Karpas-422 (cell line): Measurements from ENCODE around the gene TOP2B. TPM values are rescaled to one million over a fixed set of nuclear protein-coding genes. Genes with fewer than 3 reads are reported as not detected.

Source experiments
- DNase-seq: peaks from one replicate; pipeline ENCODE4 v3.0.0-alpha.2; 2015
- H2AFZ ChIP-seq: fragments of 200-600 bp; sonication (generic); 2 replicates; pipeline ENCODE4 v1.6.1; 2014; ENCODE audit warnings: antibody characterized with exemption, low read length, mixed read lengths
- H3K27ac ChIP-seq: fragments of 200-600 bp; sonication (generic); 2 replicates; pipeline ENCODE4 v1.5.1; 2014; ENCODE audit warnings: mild to moderate bottlenecking, low read length, moderate library complexity
- H3K27me3 ChIP-seq: fragments of 200-600 bp; sonication (generic); 2 replicates; pipeline ENCODE4 v1.6.1; 2014; ENCODE audit warnings: low read length, mixed read lengths
- H3K36me3 ChIP-seq: fragments of 200-600 bp; sonication (generic); 2 replicates; pipeline ENCODE4 v1.6.1; 2014; ENCODE audit warnings: low read length, mixed read lengths; ENCODE audit not compliant: insufficient read depth
- H3K4me1 ChIP-seq: fragments of 200-600 bp; sonication (generic); 2 replicates; pipeline ENCODE4 v1.6.1; 2014; ENCODE audit warnings: mild to moderate bottlenecking, low read length, mixed read lengths
- H3K4me2 ChIP-seq: fragments of 200-600 bp; sonication (generic); 2 replicates; pipeline ENCODE4 v1.6.1; 2014; ENCODE audit warnings: low read length, low read depth, mild to moderate bottlenecking; ENCODE audit not compliant: poor library complexity, severe bottlenecking
- H3K4me3 ChIP-seq: fragments of 200-600 bp; sonication (generic); 2 replicates; pipeline ENCODE4 v1.5.1; 2014; ENCODE audit warnings: mild to moderate bottlenecking, antibody characterized with exemption, low read length, mixed read lengths
- H3K79me2 ChIP-seq: fragments of 200-600 bp; sonication (generic); 2 replicates; pipeline ENCODE4 v1.6.1; 2014; ENCODE audit warnings: mild to moderate bottlenecking, low read length, mixed read lengths
- H3K9ac ChIP-seq: fragments of 200-600 bp; sonication (generic); 2 replicates; pipeline ENCODE4 v1.6.0; 2014; ENCODE audit warnings: low read length
- H3K9me2 ChIP-seq: fragments of 200-600 bp; sonication (generic), shearing (Covaris generic); replicated peaks from 2 replicates; pipeline ENCODE4 v1.6.0; 2014; ENCODE audit warnings: mild to moderate bottlenecking, low read length, moderate library complexity; ENCODE audit not compliant: insufficient read depth
- H3K9me3 ChIP-seq: fragments of 300-700, 200-600 bp; sonication (generic); 2 replicates; pipeline ENCODE4 v1.6.1; 2014; ENCODE audit warnings: low read length, mixed read lengths
- H4K20me1 ChIP-seq: fragments of 200-600 bp; sonication (generic); 2 replicates; pipeline ENCODE4 v1.6.1; 2014; ENCODE audit warnings: mild to moderate bottlenecking, antibody characterized with exemption, low read length, low read depth; ENCODE audit not compliant: insufficient read depth
- total RNA-seq: library from RNA; depleted of rRNA; stranded (reverse); fragments of >200 nt; shearing (Covaris generic); gene quantifications from 2 replicates; pipeline ENCODE4 v1.2.3, GENCODE V29; 2014; ENCODE audit warnings: low replicate concordance

TOP2B gene
- total RNA-seq, 1 experiment from 2014 or later, result 155 TPM

- no peak overlapping the region for H2AFZ ChIP-seq
- DNase-seq, result no peak
- H3K4me1 ChIP-seq, result no peaks in the 10 kb centered on the region
- H4K20me1 ChIP-seq, result no peaks in the 10 kb centered on the region
- H3K4me2 ChIP-seq, result no peak overlapping the region
- peaks cover 10% of the 10 kb centered on the region; the same call in 1 of the 2 replicates for H3K79me2 ChIP-seq
- H3K9me3 ChIP-seq, result no peaks in the 10 kb centered on the region
- no peaks in the 10 kb centered on the region for H3K9me2 ChIP-seq
- no peak overlapping the region for H3K9ac ChIP-seq
- no peak overlapping the region for H3K27ac ChIP-seq
- H3K27me3 ChIP-seq, result no peaks in the 10 kb centered on the region
- H3K4me3 ChIP-seq, result no peak overlapping the region
- peaks cover 79% of the 10 kb centered on the region for H3K36me3 ChIP-seq
These were observed 43.6 kb downstream of the TOP2B start for GRCh38 chr3:25621087-25621486.

GRCh38 chr3:25620493-25620892 is 44.2 kb downstream of the TOP2B start:
- no peak overlapping the region for H3K4me3 ChIP-seq
- H2AFZ ChIP-seq, result no peak overlapping the region
- H3K79me2 ChIP-seq, result peaks cover 10% of the 10 kb centered on the region; the same call in 1 of the 2 replicates
- no peaks in the 10 kb centered on the region for H3K9me2 ChIP-seq
- no peak overlapping the region for H3K4me2 ChIP-seq
- no peak overlapping the region for H3K27ac ChIP-seq
- H3K36me3 ChIP-seq, result peaks cover 81% of the 10 kb centered on the region
- no peaks in the 10 kb centered on the region for H3K9me3 ChIP-seq
- H3K4me1 ChIP-seq, result no peaks in the 10 kb centered on the region
- H3K9ac ChIP-seq, result no peak overlapping the region
- no peak for DNase-seq
- no peaks in the 10 kb centered on the region for H3K27me3 ChIP-seq
- H4K20me1 ChIP-seq, result no peaks in the 10 kb centered on the region

- Histone ChIP-seq H3K9ac (no peak overlapping the region), H3K4me2 (no peak overlapping the region), H3K9me3 (no peaks in the 10 kb centered on the region), H2AFZ (no peak overlapping the region), H3K4me1 (no peaks in the 10 kb centered on the region), H3K27me3 (no peaks in the 10 kb centered on the region), H3K27ac (no peak overlapping the region), H3K4me3 (no peak overlapping the region), H4K20me1 (no peaks in the 10 kb centered on the region), H3K79me2 (peaks cover 7% of the 10 kb centered on the region; the same call in 1 of the 2 replicates), H3K36me3 (peaks cover 81% of the 10 kb centered on the region), H3K9me2 (no peaks in the 10 kb centered on the region)
- no peak for DNase-seq
These were observed 45.3 kb downstream of the TOP2B start for GRCh38 chr3:25619382-25619781.

- Histone ChIP-seq H3K79me2 (peaks cover 7% of the 10 kb centered on the region; the same call in 1 of the 2 replicates), H3K9ac (no peak overlapping the region), H4K20me1 (no peaks in the 10 kb centered on the region), H2AFZ (no peak overlapping the region), H3K4me3 (no peak overlapping the region), H3K9me2 (no peaks in the 10 kb centered on the region), H3K27me3 (no peaks in the 10 kb centered on the region), H3K4me1 (no peaks in the 10 kb centered on the region), H3K4me2 (no peak overlapping the region), H3K27ac (no peak overlapping the region), H3K36me3 (peaks cover 76% of the 10 kb centered on the region), H3K9me3 (no peaks in the 10 kb centered on the region)
- no peak for DNase-seq
These were observed 46.7 kb downstream of the TOP2B start for GRCh38 chr3:25618028-25618427.

- Histone ChIP-seq H3K27me3 (no peaks in the 10 kb centered on the region), H3K79me2 (peaks cover 5% of the 10 kb centered on the region; the same call in 1 of the 2 replicates), H3K4me1 (no peaks in the 10 kb centered on the region), H3K36me3 (peaks cover 79% of the 10 kb centered on the region), H3K9me3 (no peaks in the 10 kb centered on the region), H3K9me2 (no peaks in the 10 kb centered on the region), H4K20me1 (no peaks in the 10 kb centered on the region), H3K4me3 (no peak overlapping the region), H3K9ac (no peak overlapping the region), H3K27ac (no peak overlapping the region), H2AFZ (no peak overlapping the region), H3K4me2 (no peak overlapping the region)
- no peak for DNase-seq
These were observed 53.5 kb downstream of the TOP2B start for GRCh38 chr3:25611193-25611592.

GRCh38 chr3:25610779-25611178 is 53.9 kb downstream of the TOP2B start:
- Histone ChIP-seq H3K27me3 (no peaks in the 10 kb centered on the region), H3K9me3 (no peaks in the 10 kb centered on the region), H3K4me3 (no peak overlapping the region), H3K4me1 (no peaks in the 10 kb centered on the region), H3K9me2 (no peaks in the 10 kb centered on the region), H4K20me1 (no peaks in the 10 kb centered on the region), H3K27ac (no peak overlapping the region), H2AFZ (no peak overlapping the region), H3K4me2 (no peak overlapping the region), H3K36me3 (peaks cover 82% of the 10 kb centered on the region), H3K9ac (no peak overlapping the region), H3K79me2 (peaks cover 7% of the 10 kb centered on the region; the same call in 1 of the 2 replicates)
- no peak for DNase-seq

GRCh38 chr3:25610167-25610566 is 54.5 kb downstream of the TOP2B start:
- H3K36me3 ChIP-seq, result peaks cover 82% of the 10 kb centered on the region
- H3K9me2 ChIP-seq, result no peaks in the 10 kb centered on the region
- no peaks in the 10 kb centered on the region for H3K9me3 ChIP-seq
- H3K27ac ChIP-seq, result no peak overlapping the region
- DNase-seq, result no peak
- H3K27me3 ChIP-seq, result no peaks in the 10 kb centered on the region
- no peaks in the 10 kb centered on the region for H3K4me1 ChIP-seq
- no peak overlapping the region for H2AFZ ChIP-seq
- H3K79me2 ChIP-seq, result peaks cover 12% of the 10 kb centered on the region; the same call in 1 of the 2 replicates
- H3K9ac ChIP-seq, result no peak overlapping the region
- H3K4me3 ChIP-seq, result no peak overlapping the region
- no peaks in the 10 kb centered on the region for H4K20me1 ChIP-seq
- no peak overlapping the region for H3K4me2 ChIP-seq

GRCh38 chr3:25604107-25604805 is 60.5 kb downstream of the TOP2B start:
- Histone ChIP-seq H3K9ac (no peak overlapping the region), H4K20me1 (no peaks in the 10 kb centered on the region), H3K4me2 (no peak overlapping the region), H3K36me3 (peaks cover 75% of the 10 kb centered on the region), H3K4me3 (no peak overlapping the region), H3K4me1 (no peaks in the 10 kb centered on the region), H2AFZ (no peak overlapping the region), H3K27me3 (no peaks in the 10 kb centered on the region), H3K9me3 (no peaks in the 10 kb centered on the region), H3K9me2 (no peaks in the 10 kb centered on the region), H3K27ac (no peak overlapping the region), H3K79me2 (peaks cover 16% of the 10 kb centered on the region)
- DNase-seq, result no peak
